Neural cell (in vitro differentiated cells): ENCODE results near the gene CARMIL1. TPM values are rescaled to one million over a fixed set of nuclear protein-coding genes. Genes with fewer than 3 reads are reported as not detected.

ENCODE experiments used
- H2AFZ ChIP-seq: fragments of 200-600, 300-800 bp; sonication (generic), shearing (Covaris generic); 2 replicates; pipeline ENCODE4 v1.6.0; 2014; ENCODE audit warnings: low read depth, mild to moderate bottlenecking, antibody characterized with exemption, low read length, moderate library complexity
- H3F3A ChIP-seq: fragments of 200-600 bp; shearing (Covaris generic); 2 replicates; pipeline ENCODE4 v1.6.1; 2016; ENCODE audit warnings: mild to moderate bottlenecking, moderate library complexity, mixed read lengths, antibody characterized with exemption, low read length; ENCODE audit not compliant: insufficient read depth, poor library complexity, severe bottlenecking
- H3K27ac ChIP-seq: fragments of 200-600, 300-800 bp; sonication (generic), shearing (Covaris generic); 2 replicates; pipeline ENCODE4 v1.5.1; 2014; ENCODE audit warnings: mild to moderate bottlenecking, low read length, moderate library complexity
- H3K27me3 ChIP-seq: fragments of 300-800, 200-600 bp; sonication (generic), shearing (Covaris generic); 2 replicates; pipeline ENCODE4 v1.6.0; 2014; ENCODE audit warnings: mild to moderate bottlenecking, low read depth, low read length, moderate library complexity; ENCODE audit not compliant: insufficient read depth
- H3K36me3 ChIP-seq: fragments of 300-800, 200-600 bp; sonication (generic), shearing (Covaris generic); 2 replicates; pipeline ENCODE4 v1.5.1; 2014; ENCODE audit warnings: mild to moderate bottlenecking, antibody characterized with exemption, low read length, moderate library complexity; ENCODE audit not compliant: insufficient read depth
- H3K4me2 ChIP-seq: fragments of 300-800, 200-600 bp; sonication (generic), shearing (Covaris generic); 2 replicates; pipeline ENCODE4 v1.6.0; 2014; ENCODE audit warnings: mild to moderate bottlenecking, low read length
- H3K4me3 ChIP-seq: fragments of 300-800, 200-600 bp; sonication (generic), shearing (Covaris generic); 2 replicates; pipeline ENCODE4 v1.5.1; 2014; ENCODE audit warnings: mild to moderate bottlenecking, low read length, moderate library complexity
- H3K79me2 ChIP-seq: fragments of 200-600 bp; shearing (Covaris generic); replicated peaks from 2 replicates; pipeline ENCODE4 v1.6.0; 2014; ENCODE audit warnings: mild to moderate bottlenecking, low read length, moderate library complexity; ENCODE audit not compliant: insufficient read depth
- H3K9ac ChIP-seq: fragments of 300-800, 200-600 bp; sonication (generic), shearing (Covaris generic); 2 replicates; pipeline ENCODE4 v1.6.1; 2016; ENCODE audit warnings: mild to moderate bottlenecking, low read length, mixed read lengths
- H3K9me2 ChIP-seq: fragments of 200-600 bp; shearing (Covaris generic); 2 replicates; pipeline ENCODE4 v1.6.1; 2016; ENCODE audit warnings: mild to moderate bottlenecking, low read length, mixed read lengths; ENCODE audit not compliant: insufficient read depth
- H3K9me3 ChIP-seq: fragments of 200-600, 300-800 bp; sonication (generic), shearing (Covaris generic); 2 replicates; pipeline ENCODE4 v1.6.1; 2016; ENCODE audit warnings: mild to moderate bottlenecking, mixed run types, low read length, moderate library complexity, mixed read lengths
- H4K20me1 ChIP-seq: fragments of 200-600 bp; shearing (Covaris generic); 2 replicates; pipeline ENCODE4 v1.6.1; 2016; ENCODE audit warnings: mild to moderate bottlenecking, mixed run types; ENCODE audit not compliant: insufficient read depth
- EP300 ChIP-seq: fragments of 450-650 bp; conservative IDR thresholded peaks from 2 replicates; pipeline ENCODE4 v1.6.1; 2014; ENCODE audit warnings: antibody characterized with exemption, mild to moderate bottlenecking, moderate library complexity; ENCODE audit not compliant: poor library complexity, severe bottlenecking
- EZH2 ChIP-seq: fragments of 200-600, 300-800 bp; shearing (Covaris generic), sonication (generic); IDR thresholded peaks from 2 replicates; pipeline ENCODE4 v1.6.1; 2014; ENCODE audit warnings: antibody characterized with exemption, low read length, borderline replicate concordance, mild to moderate bottlenecking; ENCODE audit not compliant: insufficient read depth, poor library complexity, severe bottlenecking
- MXI1 ChIP-seq: fragments of 450-650 bp; conservative IDR thresholded peaks from 2 replicates; pipeline ENCODE4 v1.6.1; 2014; ENCODE audit warnings: antibody characterized with exemption, mild to moderate bottlenecking; ENCODE audit not compliant: poor library complexity, severe bottlenecking
- POLR2AphosphoS5 ChIP-seq: IDR thresholded peaks from 2 replicates; pipeline ENCODE4 v1.6.1; 2012
- RAD21 ChIP-seq: fragments of 450-650 bp; conservative IDR thresholded peaks from 2 replicates; pipeline ENCODE4 v1.6.1; 2014; ENCODE audit warnings: antibody characterized with exemption, mild to moderate bottlenecking, moderate library complexity
- SMC3 ChIP-seq: fragments of 450-650 bp; conservative IDR thresholded peaks from 2 replicates; pipeline ENCODE4 v1.6.1; 2014; ENCODE audit warnings: antibody characterized with exemption, mild to moderate bottlenecking, moderate library complexity; ENCODE audit not compliant: poor library complexity
- TAF1 ChIP-seq: IDR thresholded peaks from 2 replicates; pipeline ENCODE4 v1.6.1; 2012; ENCODE audit warnings: low read depth
- polyA plus RNA-seq: library from polyadenylated mRNA; depleted of rRNA; stranded (reverse); fragments of >200 nt; gene quantifications from 2 replicates; pipeline ENCODE4 v1.2.3, GENCODE V29; 2014
- TF ChIP-seq, protein P1 (sequence below): fragments of 450-650 bp; IDR thresholded peaks from 2 replicates; pipeline ENCODE4 v1.5.1; 2014; ENCODE audit warnings: antibody characterized with exemption, mild to moderate bottlenecking, moderate library complexity; ENCODE audit not compliant: poor library complexity, severe bottlenecking
- TF ChIP-seq, protein P2 (sequence below): IDR thresholded peaks from 2 replicates; pipeline ENCODE4 v1.6.1; 2012; ENCODE audit warnings: borderline replicate concordance

The CARMIL1 gene
- polyA plus RNA-seq, 1 donor from 2014 or later, result 5.3 TPM

DNA sequence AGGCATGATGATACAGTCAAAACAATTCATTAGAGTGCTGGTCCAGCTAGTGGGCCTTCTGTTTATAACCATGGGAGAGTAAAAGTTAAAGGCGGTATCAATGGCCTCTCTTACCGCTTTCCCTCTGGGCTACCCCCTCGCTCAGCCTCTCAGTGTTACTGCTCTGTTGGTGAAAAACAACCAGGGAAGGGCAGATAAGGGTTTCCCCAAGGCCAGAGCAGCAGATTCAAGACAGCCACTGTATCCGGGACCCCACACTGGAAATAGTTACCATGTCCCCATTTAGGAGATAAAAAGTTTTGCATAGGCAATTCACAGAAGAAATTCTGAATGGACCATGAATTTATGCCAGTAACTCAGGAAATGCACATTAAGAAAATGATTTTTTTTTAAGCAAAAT is 386.3 kb downstream of the CARMIL1 start:
- TF ChIP-seq TAF1 (no peak), EP300 (no peak), RAD21 (no peak), POLR2AphosphoS5 (no peak), MXI1 (no peak), SMC3 (no peak), EZH2 (no peak)
- TF ChIP-seq, protein P1, sequence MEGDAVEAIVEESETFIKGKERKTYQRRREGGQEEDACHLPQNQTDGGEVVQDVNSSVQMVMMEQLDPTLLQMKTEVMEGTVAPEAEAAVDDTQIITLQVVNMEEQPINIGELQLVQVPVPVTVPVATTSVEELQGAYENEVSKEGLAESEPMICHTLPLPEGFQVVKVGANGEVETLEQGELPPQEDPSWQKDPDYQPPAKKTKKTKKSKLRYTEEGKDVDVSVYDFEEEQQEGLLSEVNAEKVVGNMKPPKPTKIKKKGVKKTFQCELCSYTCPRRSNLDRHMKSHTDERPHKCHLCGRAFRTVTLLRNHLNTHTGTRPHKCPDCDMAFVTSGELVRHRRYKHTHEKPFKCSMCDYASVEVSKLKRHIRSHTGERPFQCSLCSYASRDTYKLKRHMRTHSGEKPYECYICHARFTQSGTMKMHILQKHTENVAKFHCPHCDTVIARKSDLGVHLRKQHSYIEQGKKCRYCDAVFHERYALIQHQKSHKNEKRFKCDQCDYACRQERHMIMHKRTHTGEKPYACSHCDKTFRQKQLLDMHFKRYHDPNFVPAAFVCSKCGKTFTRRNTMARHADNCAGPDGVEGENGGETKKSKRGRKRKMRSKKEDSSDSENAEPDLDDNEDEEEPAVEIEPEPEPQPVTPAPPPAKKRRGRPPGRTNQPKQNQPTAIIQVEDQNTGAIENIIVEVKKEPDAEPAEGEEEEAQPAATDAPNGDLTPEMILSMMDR, result no peak
- TF ChIP-seq, protein P2, sequence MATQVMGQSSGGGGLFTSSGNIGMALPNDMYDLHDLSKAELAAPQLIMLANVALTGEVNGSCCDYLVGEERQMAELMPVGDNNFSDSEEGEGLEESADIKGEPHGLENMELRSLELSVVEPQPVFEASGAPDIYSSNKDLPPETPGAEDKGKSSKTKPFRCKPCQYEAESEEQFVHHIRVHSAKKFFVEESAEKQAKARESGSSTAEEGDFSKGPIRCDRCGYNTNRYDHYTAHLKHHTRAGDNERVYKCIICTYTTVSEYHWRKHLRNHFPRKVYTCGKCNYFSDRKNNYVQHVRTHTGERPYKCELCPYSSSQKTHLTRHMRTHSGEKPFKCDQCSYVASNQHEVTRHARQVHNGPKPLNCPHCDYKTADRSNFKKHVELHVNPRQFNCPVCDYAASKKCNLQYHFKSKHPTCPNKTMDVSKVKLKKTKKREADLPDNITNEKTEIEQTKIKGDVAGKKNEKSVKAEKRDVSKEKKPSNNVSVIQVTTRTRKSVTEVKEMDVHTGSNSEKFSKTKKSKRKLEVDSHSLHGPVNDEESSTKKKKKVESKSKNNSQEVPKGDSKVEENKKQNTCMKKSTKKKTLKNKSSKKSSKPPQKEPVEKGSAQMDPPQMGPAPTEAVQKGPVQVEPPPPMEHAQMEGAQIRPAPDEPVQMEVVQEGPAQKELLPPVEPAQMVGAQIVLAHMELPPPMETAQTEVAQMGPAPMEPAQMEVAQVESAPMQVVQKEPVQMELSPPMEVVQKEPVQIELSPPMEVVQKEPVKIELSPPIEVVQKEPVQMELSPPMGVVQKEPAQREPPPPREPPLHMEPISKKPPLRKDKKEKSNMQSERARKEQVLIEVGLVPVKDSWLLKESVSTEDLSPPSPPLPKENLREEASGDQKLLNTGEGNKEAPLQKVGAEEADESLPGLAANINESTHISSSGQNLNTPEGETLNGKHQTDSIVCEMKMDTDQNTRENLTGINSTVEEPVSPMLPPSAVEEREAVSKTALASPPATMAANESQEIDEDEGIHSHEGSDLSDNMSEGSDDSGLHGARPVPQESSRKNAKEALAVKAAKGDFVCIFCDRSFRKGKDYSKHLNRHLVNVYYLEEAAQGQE, result no peak
- Histone ChIP-seq H3K9ac (no peak overlapping the region), H3K9me2 (no peaks in the 10 kb centered on the region), H3F3A (peaks cover 6% of the 10 kb centered on the region), H3K4me2 (no peak overlapping the region), H3K36me3 (no peaks in the 10 kb centered on the region), H4K20me1 (no peaks in the 10 kb centered on the region), H2AFZ (no peak overlapping the region), H3K27me3 (no peaks in the 10 kb centered on the region), H3K9me3 (no peaks in the 10 kb centered on the region), H3K27ac (no peak overlapping the region), H3K79me2 (no peaks in the 10 kb centered on the region), H3K4me3 (no peak overlapping the region)

DNA sequence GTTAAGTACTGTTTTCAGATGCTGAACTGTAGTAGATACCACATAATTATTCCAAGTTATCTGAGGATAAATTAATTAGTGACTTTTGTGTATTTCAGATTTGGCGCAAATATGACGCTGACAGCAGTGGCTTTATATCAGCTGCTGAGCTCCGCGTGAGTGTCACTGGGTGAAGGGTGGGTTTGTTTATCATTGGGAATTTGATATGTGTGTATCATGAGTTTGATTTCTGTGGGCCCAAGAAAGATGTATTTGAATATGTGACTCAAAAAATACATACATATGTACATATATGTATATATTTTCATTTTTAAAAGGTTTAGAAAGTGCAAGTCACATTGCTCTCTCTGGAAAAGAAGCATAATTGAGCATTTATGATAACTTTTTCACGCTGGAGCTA is 390.2 kb downstream of the CARMIL1 start:
- H3K36me3 ChIP-seq, result no peaks in the 10 kb centered on the region
- TF ChIP-seq TAF1, result no peak
- TF ChIP-seq, protein P1, result no peak
- TF ChIP-seq SMC3, result no peak
- TF ChIP-seq RAD21, result no peak
- no peak for TF ChIP-seq EZH2
- TF ChIP-seq, protein P2, result no peak
- no peak for TF ChIP-seq POLR2AphosphoS5
- no peak for TF ChIP-seq MXI1
- TF ChIP-seq EP300, result no peak
- no peaks in the 10 kb centered on the region for H3K79me2 ChIP-seq

More for the DNA sequence above, 390.2 kb downstream of the CARMIL1 start:
- H3F3A ChIP-seq, result peaks cover 6% of the 10 kb centered on the region
- no peak overlapping the region for H3K27ac ChIP-seq
- no peak overlapping the region for H3K4me3 ChIP-seq
- H2AFZ ChIP-seq, result no peak overlapping the region
- H3K9ac ChIP-seq, result no peak overlapping the region
- H4K20me1 ChIP-seq, result no peaks in the 10 kb centered on the region
- no peaks in the 10 kb centered on the region for H3K9me2 ChIP-seq
- H3K4me2 ChIP-seq, result no peak overlapping the region
- no peaks in the 10 kb centered on the region for H3K27me3 ChIP-seq
- H3K9me3 ChIP-seq, result no peaks in the 10 kb centered on the region
